Activated CD8-positive, alpha-beta T cell treated with anti-CD3 and anti-CD28 coated beads for 36 hours (primary cell): ENCODE data around the gene NKX2-1. TPM values are rescaled to one million over a fixed set of nuclear protein-coding genes. Genes with fewer than 3 reads are reported as not detected.
A peak's percentile ranks its signal among the peaks of the same experiment; 100 is the strongest.

ENCODE experiments used
- ATAC-seq: fragments of 200-7000 bp; cut with Tn5 transposase; one replicate; pipeline ENCODE4 v1.10.0; 2021; ENCODE audit warnings: mild to moderate bottlenecking, moderate library complexity
- CTCF ChIA-PET: fragments of 350-600 bp; sonication (Branson Sonifier 250); formaldehyde crosslinking; loops from one replicate; lab custom pipeline; 2021; ENCODE audit warnings: antibody characterized with exemption; lab: Charles Lee
- POLR2A ChIA-PET: fragments of 350-600 bp; sonication (Branson Sonifier 250); formaldehyde crosslinking; loops from one replicate; lab custom pipeline; 2021; ENCODE audit warnings: antibody characterized with exemption; lab: Charles Lee
- DNase-seq: peaks from one replicate; pipeline ENCODE4 v3.0.0-alpha.2; 2020
- H3K27ac Mint-ChIP-seq: one replicate; pipeline ENCODE4 v1.8.0; 2021; ENCODE audit warnings: mild to moderate bottlenecking, mixed read lengths
- H3K27me3 Mint-ChIP-seq: one replicate; pipeline ENCODE4 v1.8.0; 2021; ENCODE audit warnings: mixed read lengths
- H3K36me3 Mint-ChIP-seq: one replicate; pipeline ENCODE4 v1.8.0; 2021; ENCODE audit warnings: low read depth, mixed read lengths
- H3K4me1 Mint-ChIP-seq: one replicate; pipeline ENCODE4 v1.8.0; 2021; ENCODE audit warnings: low read depth, mixed read lengths
- H3K4me3 Mint-ChIP-seq: one replicate; pipeline ENCODE4 v1.8.0; 2021; ENCODE audit warnings: mild to moderate bottlenecking, moderate library complexity, mixed read lengths
- H3K9me3 Mint-ChIP-seq: one replicate; pipeline ENCODE4 v1.8.0; 2021; ENCODE audit warnings: mixed read lengths
- intact Hi-C: fragments of 100-400 bp; cut with micrococcal nuclease; formaldehyde crosslinking; loops from one replicate; pipeline ENCODE4 v1.10.0; 2022
- total RNA-seq, 2 experiments: library from RNA; stranded (reverse); gene quantifications; one replicate each; pipeline ENCODE4 v1.2.3, GENCODE V29; 2021
- TF ChIP-seq, protein P1 (sequence below): fragments of 200-600 bp; IDR thresholded peaks from one replicate; pipeline ENCODE4 v1.8.0; 2022; ENCODE audit warnings: antibody characterized with exemption, mild to moderate bottlenecking

NKX2-1 gene
- total RNA-seq, 2 experiments from 2014 or later, result 0.25 TPM; not detected in 1

- TF ChIP-seq, protein P1, sequence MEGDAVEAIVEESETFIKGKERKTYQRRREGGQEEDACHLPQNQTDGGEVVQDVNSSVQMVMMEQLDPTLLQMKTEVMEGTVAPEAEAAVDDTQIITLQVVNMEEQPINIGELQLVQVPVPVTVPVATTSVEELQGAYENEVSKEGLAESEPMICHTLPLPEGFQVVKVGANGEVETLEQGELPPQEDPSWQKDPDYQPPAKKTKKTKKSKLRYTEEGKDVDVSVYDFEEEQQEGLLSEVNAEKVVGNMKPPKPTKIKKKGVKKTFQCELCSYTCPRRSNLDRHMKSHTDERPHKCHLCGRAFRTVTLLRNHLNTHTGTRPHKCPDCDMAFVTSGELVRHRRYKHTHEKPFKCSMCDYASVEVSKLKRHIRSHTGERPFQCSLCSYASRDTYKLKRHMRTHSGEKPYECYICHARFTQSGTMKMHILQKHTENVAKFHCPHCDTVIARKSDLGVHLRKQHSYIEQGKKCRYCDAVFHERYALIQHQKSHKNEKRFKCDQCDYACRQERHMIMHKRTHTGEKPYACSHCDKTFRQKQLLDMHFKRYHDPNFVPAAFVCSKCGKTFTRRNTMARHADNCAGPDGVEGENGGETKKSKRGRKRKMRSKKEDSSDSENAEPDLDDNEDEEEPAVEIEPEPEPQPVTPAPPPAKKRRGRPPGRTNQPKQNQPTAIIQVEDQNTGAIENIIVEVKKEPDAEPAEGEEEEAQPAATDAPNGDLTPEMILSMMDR, result peak; percentile 50
- Mint-ChIP-seq H3K4me3 (no peak overlapping the region), H3K9me3 (peaks cover 9% of the 10 kb centered on the region), H3K4me1 (peaks cover 16% of the 10 kb centered on the region), H3K36me3 (no peaks in the 10 kb centered on the region), H3K27ac (no peak overlapping the region), H3K27me3 (peaks cover 68% of the 10 kb centered on the region)
- DNase-seq (peak; percentile 56), ATAC-seq (no peak)
- intact Hi-C loops, result loop anchor here (5.0 kb wide), 1 partner anchor 142 kb away; no protein-coding TSS in a partner anchor
- POLR2A ChIA-PET, result no interaction called here
- CTCF ChIA-PET, result interaction anchor here (0.6 to 4.3 kb wide), 14 partner anchors 9 to 456 kb away, joined by 3 to 15 read pairs (median 4); no protein-coding TSS in a partner anchor
Measured at GRCh38 chr14:36524874-36525745, 5.1 kb upstream of the NKX2-1 start.

DNA sequence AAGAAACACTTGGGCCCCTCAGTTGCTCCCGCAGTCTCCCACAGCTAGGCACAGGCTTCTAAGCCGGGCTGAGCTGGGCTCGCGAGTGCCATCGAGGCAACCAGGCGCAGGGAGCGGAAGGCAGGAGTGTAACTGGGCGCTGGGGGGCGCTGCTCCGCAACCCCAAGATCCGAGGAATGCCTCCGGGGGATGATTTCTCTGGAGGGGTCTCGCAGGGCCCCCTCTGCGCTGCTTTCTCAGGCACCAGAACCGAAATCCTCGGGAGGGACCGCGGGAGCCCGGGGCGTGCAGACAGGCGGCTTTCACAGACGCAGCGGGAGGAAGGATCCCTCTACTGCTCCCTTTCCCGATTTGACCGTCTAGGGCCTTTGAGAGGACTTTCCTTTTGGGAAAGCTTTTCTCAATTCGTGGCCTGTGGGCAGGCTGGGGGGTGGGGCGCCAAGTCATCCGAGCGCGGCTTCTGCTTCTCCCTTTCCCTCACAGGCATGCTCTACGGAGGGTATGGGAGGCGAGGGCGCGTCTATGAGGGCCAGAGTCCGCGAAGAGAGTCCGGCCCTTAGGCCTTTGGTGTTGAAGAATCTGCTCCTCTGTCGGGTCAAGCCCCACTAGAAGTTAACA is 4.3 kb upstream of the NKX2-1 start:
- peaks cover 20% of the 10 kb centered on the region for H3K4me1 Mint-ChIP-seq
- TF ChIP-seq, protein P1, result no peak
- peaks cover 6% of the 10 kb centered on the region for H3K9me3 Mint-ChIP-seq
- ChIA-PET POLR2A (no interaction called here), CTCF (interaction anchor here (1.0 to 4.3 kb wide), 6 partner anchors 10 to 132 kb away, joined by 3 to 15 read pairs (median 6); no protein-coding TSS in a partner anchor)
- intact Hi-C loops, result loop anchor here (5.0 kb wide), 1 partner anchor 143 kb away; no protein-coding TSS in a partner anchor
- ATAC-seq, result no peak
- H3K36me3 Mint-ChIP-seq, result no peaks in the 10 kb centered on the region
- H3K27ac Mint-ChIP-seq, result no peak overlapping the region
- no peak overlapping the region for H3K4me3 Mint-ChIP-seq
- peaks cover 73% of the 10 kb centered on the region for H3K27me3 Mint-ChIP-seq
- DNase-seq, result no peak

GRCh38 chr14:36522972-36523715 is 3.1 kb upstream of the NKX2-1 start:
- no peak overlapping the region for H3K27ac Mint-ChIP-seq
- ATAC-seq, result no peak
- no peak overlapping the region for H3K4me3 Mint-ChIP-seq
- intact Hi-C loops, result loop anchor here (5.0 kb wide), 1 partner anchor 144 kb away; no protein-coding TSS in a partner anchor
- H3K36me3 Mint-ChIP-seq, result no peaks in the 10 kb centered on the region
- peaks cover 14% of the 10 kb centered on the region for H3K4me1 Mint-ChIP-seq
- POLR2A ChIA-PET, result no interaction called here
- no peak for DNase-seq
- TF ChIP-seq, protein P1, result no peak
- CTCF ChIA-PET, result interaction anchor here (1.0 to 4.3 kb wide), 8 partner anchors 9 to 454 kb away, joined by 3 to 15 read pairs (median 4); no protein-coding TSS in a partner anchor
- H3K27me3 Mint-ChIP-seq, result peaks cover 73% of the 10 kb centered on the region
- H3K9me3 Mint-ChIP-seq, result no peaks in the 10 kb centered on the region

DNA sequence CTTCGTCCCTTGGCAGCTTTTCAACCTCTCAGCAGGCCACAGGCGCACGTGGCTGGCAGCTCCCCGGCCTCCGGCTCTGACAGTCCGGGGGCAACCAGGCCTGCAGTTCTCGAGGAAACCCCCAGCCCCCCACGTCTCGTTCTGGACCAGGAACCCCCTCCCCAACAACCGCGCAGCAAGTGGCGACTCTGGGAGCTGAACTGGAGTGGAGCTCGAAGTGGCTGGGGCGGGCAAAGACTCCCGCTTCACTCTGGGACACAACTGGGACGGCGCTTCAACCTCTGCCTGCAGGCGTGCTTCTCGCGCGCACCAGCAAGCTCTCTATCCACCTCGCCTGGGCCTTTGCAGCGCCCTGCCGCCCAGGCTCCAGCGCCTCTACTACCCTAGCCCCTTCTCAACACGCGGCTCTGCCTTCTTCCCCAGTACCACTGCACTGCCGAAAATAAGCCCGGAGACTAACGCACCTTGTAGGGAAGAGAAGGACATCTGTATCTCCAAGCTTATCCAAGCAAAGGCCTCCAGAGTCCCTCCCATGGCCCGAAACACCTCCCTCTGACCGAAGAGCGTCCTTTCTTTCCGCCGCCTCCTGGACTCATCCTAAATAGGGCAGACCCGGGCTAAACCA is 2.4 kb upstream of the NKX2-1 start:
- intact Hi-C loops, result loop anchor here (5.0 kb wide), 1 partner anchor 145 kb away; no protein-coding TSS in a partner anchor
- H3K27ac Mint-ChIP-seq, result no peak overlapping the region
- DNase-seq, result no peak
- H3K9me3 Mint-ChIP-seq, result no peaks in the 10 kb centered on the region
- POLR2A ChIA-PET, result no interaction called here
- H3K36me3 Mint-ChIP-seq, result no peaks in the 10 kb centered on the region
- ATAC-seq, result no peak
- peaks cover 68% of the 10 kb centered on the region for H3K27me3 Mint-ChIP-seq
- no peak overlapping the region for H3K4me3 Mint-ChIP-seq
- peaks cover 14% of the 10 kb centered on the region for H3K4me1 Mint-ChIP-seq
- TF ChIP-seq, protein P1, result no peak
- CTCF ChIA-PET, result interaction anchor here (1.0 to 4.3 kb wide), 6 partner anchors 9 to 134 kb away, joined by 3 to 15 read pairs (median 4); no protein-coding TSS in a partner anchor
